ENCODE results near the gene MFNG. TPM values are rescaled to one million over a fixed set of nuclear protein-coding genes. Genes with fewer than 3 reads are reported as not detected.
"Not testable (repeated sequence)": the region's sequence is repeated elsewhere in the genome, so short reads cannot be mapped to it uniquely, and the experiment has no call there.

Gene MFNG
- polyA plus RNA-seq, 1 donor from 2014 or later = 0.17 TPM

GRCh38 chr22:37469416-37470086, 16.6 kb downstream of the MFNG start:
- Histone ChIP-seq H3F3A (ENCODE audit: insufficient read depth, low read length, poor library complexity, severe bottlenecking) (no peaks in the 10 kb centered on the region), H4K20me1 (ENCODE audit: insufficient read depth) (no peaks in the 10 kb centered on the region), H2AFZ (ENCODE audit: low read depth, low read length) (no peak overlapping the region), H3K4me3 (ENCODE audit: low read length) (no peak overlapping the region), H3K9me3 (ENCODE audit: low read length) (no peaks in the 10 kb centered on the region), H3K79me2 (replicated peaks; ENCODE audit: insufficient read depth, low read length) (no peaks in the 10 kb centered on the region), H3K4me2 (ENCODE audit: low read length) (no peak overlapping the region), H3K27me3 (ENCODE audit: insufficient read depth, low read depth, low read length) (no peaks in the 10 kb centered on the region), H3K9me2 (ENCODE audit: insufficient read depth, low read length) (no peaks in the 10 kb centered on the region), H3K36me3 (ENCODE audit: insufficient read depth, low read length) (no peaks in the 10 kb centered on the region), H3K9ac (ENCODE audit: low read length) (no peak overlapping the region), H3K27ac (ENCODE audit: low read length) (no peak overlapping the region)
- no peak for TF ChIP-seq EZH2 (IDR thresholded peaks at IDR 0.05; ENCODE audit: borderline replicate concordance, insufficient read depth, low read length, poor library complexity, severe bottlenecking)
- no peak for TF ChIP-seq CTCF (IDR thresholded peaks at IDR 0.05; ENCODE audit: poor library complexity, severe bottlenecking)
- TF ChIP-seq REST (IDR thresholded peaks at IDR 0.05; ENCODE audit: borderline replicate concordance) = no peak
- TF ChIP-seq POLR2AphosphoS5 (IDR thresholded peaks at IDR 0.05) = no peak
- TF ChIP-seq TAF1 (IDR thresholded peaks at IDR 0.05; ENCODE audit: low read depth) = no peak

GRCh38 chr22:37468201-37468695, 17.9 kb downstream of the MFNG start:
- not testable (repeated sequence) for H3F3A ChIP-seq (ENCODE audit: insufficient read depth, low read length, poor library complexity, severe bottlenecking); H3K27me3 ChIP-seq (ENCODE audit: insufficient read depth, low read depth, low read length); H3K9me3 ChIP-seq (ENCODE audit: low read length); H3K27ac ChIP-seq (ENCODE audit: low read length); H2AFZ ChIP-seq (ENCODE audit: low read depth, low read length); H3K4me3 ChIP-seq (ENCODE audit: low read length); H3K36me3 ChIP-seq (ENCODE audit: insufficient read depth, low read length); H3K4me2 ChIP-seq (ENCODE audit: low read length); H4K20me1 ChIP-seq (ENCODE audit: insufficient read depth); H3K79me2 ChIP-seq (replicated peaks; ENCODE audit: insufficient read depth, low read length); H3K9me2 ChIP-seq (ENCODE audit: insufficient read depth, low read length); H3K9ac ChIP-seq (ENCODE audit: low read length)

- Histone ChIP-seq H3K4me3 (ENCODE audit: low read length) (no peak overlapping the region), H3F3A (ENCODE audit: insufficient read depth, low read length, poor library complexity, severe bottlenecking) (no peaks in the 10 kb centered on the region), H2AFZ (ENCODE audit: low read depth, low read length) (no peak overlapping the region), H3K9me3 (ENCODE audit: low read length) (no peaks in the 10 kb centered on the region), H3K36me3 (ENCODE audit: insufficient read depth, low read length) (no peaks in the 10 kb centered on the region), H3K4me2 (ENCODE audit: low read length) (no peak overlapping the region), H3K27me3 (ENCODE audit: insufficient read depth, low read depth, low read length) (no peaks in the 10 kb centered on the region), H3K79me2 (replicated peaks; ENCODE audit: insufficient read depth, low read length) (no peaks in the 10 kb centered on the region), H3K9ac (ENCODE audit: low read length) (no peak overlapping the region), H4K20me1 (ENCODE audit: insufficient read depth) (no peaks in the 10 kb centered on the region), H3K9me2 (ENCODE audit: insufficient read depth, low read length) (no peaks in the 10 kb centered on the region), H3K27ac (ENCODE audit: low read length) (no peak overlapping the region)
- TF ChIP-seq SMC3 (conservative IDR thresholded peaks at IDR 0.05; ENCODE audit: poor library complexity) (no peak), EZH2 (IDR thresholded peaks at IDR 0.05; ENCODE audit: borderline replicate concordance, insufficient read depth, low read length, poor library complexity, severe bottlenecking) (no peak), TAF1 (IDR thresholded peaks at IDR 0.05; ENCODE audit: low read depth) (no peak), MXI1 (conservative IDR thresholded peaks at IDR 0.05; ENCODE audit: poor library complexity, severe bottlenecking) (no peak), RAD21 (conservative IDR thresholded peaks at IDR 0.05) (no peak), EP300 (conservative IDR thresholded peaks at IDR 0.05; ENCODE audit: poor library complexity, severe bottlenecking) (no peak), REST (IDR thresholded peaks at IDR 0.05; ENCODE audit: borderline replicate concordance) (no peak), POLR2AphosphoS5 (IDR thresholded peaks at IDR 0.05) (no peak)
Measured at GRCh38 chr22:37467391-37467955, 18.7 kb downstream of the MFNG start.

All from neural cell (in vitro differentiated cells).